Esophagus muscularis mucosa (tissue), 3 donors: ENCODE measurements around the gene LSMEM2.

ENCODE experiments used
- POLR2A ChIP-seq: fragments of 450-650 bp; IDR thresholded peaks from one replicate; pipeline ENCODE4 v1.6.1; 2017; ENCODE audit warnings: antibody characterized with exemption, moderate library complexity, mild to moderate bottlenecking, low read depth
- TF ChIP-seq, protein P1 (sequence below), 3 experiments: fragments of 200-600 bp in 2 of 3; fragments of 450-650 bp in 1 of 3; sonication (generic) in 2 of 3; IDR thresholded peaks; one replicate each; pipeline ENCODE4 v1.5.1; 2017 to 2019; ENCODE audit warnings: antibody characterized with exemption in 3 of 3, mild to moderate bottlenecking in 2 of 3, moderate library complexity in 1 of 3

GRCh38 chr3:50333744-50334328, 54.9 kb downstream of the LSMEM2 start:
- TF ChIP-seq POLR2A, result no peak
- TF ChIP-seq, protein P1, sequence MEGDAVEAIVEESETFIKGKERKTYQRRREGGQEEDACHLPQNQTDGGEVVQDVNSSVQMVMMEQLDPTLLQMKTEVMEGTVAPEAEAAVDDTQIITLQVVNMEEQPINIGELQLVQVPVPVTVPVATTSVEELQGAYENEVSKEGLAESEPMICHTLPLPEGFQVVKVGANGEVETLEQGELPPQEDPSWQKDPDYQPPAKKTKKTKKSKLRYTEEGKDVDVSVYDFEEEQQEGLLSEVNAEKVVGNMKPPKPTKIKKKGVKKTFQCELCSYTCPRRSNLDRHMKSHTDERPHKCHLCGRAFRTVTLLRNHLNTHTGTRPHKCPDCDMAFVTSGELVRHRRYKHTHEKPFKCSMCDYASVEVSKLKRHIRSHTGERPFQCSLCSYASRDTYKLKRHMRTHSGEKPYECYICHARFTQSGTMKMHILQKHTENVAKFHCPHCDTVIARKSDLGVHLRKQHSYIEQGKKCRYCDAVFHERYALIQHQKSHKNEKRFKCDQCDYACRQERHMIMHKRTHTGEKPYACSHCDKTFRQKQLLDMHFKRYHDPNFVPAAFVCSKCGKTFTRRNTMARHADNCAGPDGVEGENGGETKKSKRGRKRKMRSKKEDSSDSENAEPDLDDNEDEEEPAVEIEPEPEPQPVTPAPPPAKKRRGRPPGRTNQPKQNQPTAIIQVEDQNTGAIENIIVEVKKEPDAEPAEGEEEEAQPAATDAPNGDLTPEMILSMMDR (IDR thresholded peaks at IDR 0.05), result no peak
